A549 (cell line): ENCODE data around the gene TSPAN14.

Experiments used
- CEBPB ChIP-seq, 2 experiments: fragments of >200 bp in 1 of 2; sonication (Bioruptor Twin) in 1 of 2; formaldehyde crosslinking in 1 of 2; IDR thresholded peaks; 2 replicates each; pipeline ENCODE4 v1.6.1; 2012 to 2016
- CTCF ChIP-seq: fragments of >200 bp; sonication (Bioruptor Twin); formaldehyde crosslinking; IDR thresholded peaks from 3 replicates; pipeline ENCODE4 v1.5.1; 2016
- EP300 ChIP-seq, 2 experiments: fragments of >200 bp; sonication (Bioruptor Twin); formaldehyde crosslinking; IDR thresholded peaks; 2 replicates in 1 of 2; 3 replicates in 1 of 2; pipeline ENCODE4 v1.6.1; 2016 to 2017
- FOSL2 ChIP-seq, 2 experiments: fragments of 450-650 bp in 1 of 2; fragments of >200 bp in 1 of 2; sonication (Bioruptor Twin) in 1 of 2; formaldehyde crosslinking; IDR thresholded peaks; 2 replicates each; pipeline versions ENCODE4 v1.5.0 to v1.6.1; 2016 to 2020; ENCODE audit warnings: mild to moderate bottlenecking in 1 of 2, moderate library complexity in 1 of 2
- HOXB5 ChIP-seq: fragments of 250-450 bp; sonication (Bioruptor Pico); IDR thresholded peaks from 2 replicates; pipeline ENCODE4 v1.5.0; 2020; ENCODE audit warnings: mild to moderate bottlenecking, moderate library complexity
- MYC ChIP-seq: IDR thresholded peaks from 2 replicates; pipeline ENCODE4 v1.6.1; 2012; ENCODE audit warnings: mild to moderate bottlenecking, inconsistent platforms, low read length, improper control_type of control experiment, borderline replicate concordance
- PBX3 ChIP-seq: IDR thresholded peaks from 2 replicates; pipeline ENCODE4 v1.6.1; 2012
- POLR2A ChIP-seq: IDR thresholded peaks from 2 replicates; pipeline ENCODE4 v1.6.1; 2012; ENCODE audit warnings: mild to moderate bottlenecking, low read length
- RAD21 ChIP-seq, 2 experiments: fragments of >200 bp in 1 of 2; sonication (Bioruptor Twin) in 1 of 2; formaldehyde crosslinking in 1 of 2; IDR thresholded peaks in 1 of 2; conservative IDR thresholded peaks in 1 of 2; 2 replicates in 1 of 2; 3 replicates in 1 of 2; pipeline ENCODE4 v1.6.1; 2012 to 2018; ENCODE audit warnings: inconsistent platforms in 1 of 2
- ZFP36 ChIP-seq: fragments of 450-650 bp; IDR thresholded peaks from 2 replicates; pipeline ENCODE4 v1.6.1; 2014; ENCODE audit warnings: borderline replicate concordance; ENCODE audit not compliant: partially characterized antibody
- ZNF302 ChIP-seq: fragments of 250-450 bp; sonication (Bioruptor Pico); IDR thresholded peaks from 2 replicates; pipeline ENCODE4 v1.9.0; 2021; ENCODE audit warnings: inconsistent platforms, mild to moderate bottlenecking, moderate library complexity
- TF ChIP-seq, protein P1 (sequence below): fragments of >200 bp; sonication (Bioruptor Twin); formaldehyde crosslinking; IDR thresholded peaks from 3 replicates; pipeline ENCODE4 v1.6.1; 2016
- TF ChIP-seq, protein P2 (sequence below): fragments of 250-450 bp; sonication (Bioruptor Pico); IDR thresholded peaks from 2 replicates; pipeline ENCODE4 v1.5.0; 2021; ENCODE audit warnings: mild to moderate bottlenecking, moderate library complexity, borderline replicate concordance

GRCh38 chr10:80474941-80475340 is 20.8 kb downstream of the TSPAN14 start:
- TF ChIP-seq, protein P1, sequence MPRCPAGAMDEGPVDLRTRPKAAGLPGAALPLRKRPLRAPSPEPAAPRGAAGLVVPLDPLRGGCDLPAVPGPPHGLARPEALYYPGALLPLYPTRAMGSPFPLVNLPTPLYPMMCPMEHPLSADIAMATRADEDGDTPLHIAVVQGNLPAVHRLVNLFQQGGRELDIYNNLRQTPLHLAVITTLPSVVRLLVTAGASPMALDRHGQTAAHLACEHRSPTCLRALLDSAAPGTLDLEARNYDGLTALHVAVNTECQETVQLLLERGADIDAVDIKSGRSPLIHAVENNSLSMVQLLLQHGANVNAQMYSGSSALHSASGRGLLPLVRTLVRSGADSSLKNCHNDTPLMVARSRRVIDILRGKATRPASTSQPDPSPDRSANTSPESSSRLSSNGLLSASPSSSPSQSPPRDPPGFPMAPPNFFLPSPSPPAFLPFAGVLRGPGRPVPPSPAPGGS: no peak
- no peak for TF ChIP-seq CEBPB (IDR thresholded peaks at IDR 0.05)
- TF ChIP-seq CTCF: no peak
- no peak for TF ChIP-seq HOXB5
- TF ChIP-seq RAD21 (conservative IDR thresholded peaks at IDR 0.05 in 1 of 2, IDR thresholded peaks at IDR 0.05 in 1 of 2): no peak
- no peak for TF ChIP-seq PBX3
- no peak for TF ChIP-seq ZFP36
- TF ChIP-seq FOSL2 (IDR thresholded peaks at IDR 0.05): no peak
- no peak for TF ChIP-seq FOSL2 (CRISPR knock-in tag; IDR thresholded peaks at IDR 0.05)
- no peak for TF ChIP-seq EP300 (IDR thresholded peaks at IDR 0.05)
- TF ChIP-seq, protein P2, sequence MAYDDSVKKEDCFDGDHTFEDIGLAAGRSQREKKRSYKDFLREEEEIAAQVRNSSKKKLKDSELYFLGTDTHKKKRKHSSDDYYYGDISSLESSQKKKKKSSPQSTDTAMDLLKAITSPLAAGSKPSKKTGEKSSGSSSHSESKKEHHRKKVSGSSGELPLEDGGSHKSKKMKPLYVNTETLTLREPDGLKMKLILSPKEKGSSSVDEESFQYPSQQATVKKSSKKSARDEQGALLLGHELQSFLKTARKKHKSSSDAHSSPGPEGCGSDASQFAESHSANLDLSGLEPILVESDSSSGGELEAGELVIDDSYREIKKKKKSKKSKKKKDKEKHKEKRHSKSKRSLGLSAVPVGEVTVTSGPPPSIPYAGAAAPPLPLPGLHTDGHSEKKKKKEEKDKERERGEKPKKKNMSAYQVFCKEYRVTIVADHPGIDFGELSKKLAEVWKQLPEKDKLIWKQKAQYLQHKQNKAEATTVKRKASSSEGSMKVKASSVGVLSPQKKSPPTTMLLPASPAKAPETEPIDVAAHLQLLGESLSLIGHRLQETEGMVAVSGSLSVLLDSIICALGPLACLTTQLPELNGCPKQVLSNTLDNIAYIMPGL (CRISPR knock-in tag): no peak
- no peak for TF ChIP-seq ZNF302 (CRISPR knock-in tag)
- no peak for TF ChIP-seq POLR2A
- TF ChIP-seq MYC: no peak
